Measurements from ENCODE around the gene NCAM1.

DNA sequence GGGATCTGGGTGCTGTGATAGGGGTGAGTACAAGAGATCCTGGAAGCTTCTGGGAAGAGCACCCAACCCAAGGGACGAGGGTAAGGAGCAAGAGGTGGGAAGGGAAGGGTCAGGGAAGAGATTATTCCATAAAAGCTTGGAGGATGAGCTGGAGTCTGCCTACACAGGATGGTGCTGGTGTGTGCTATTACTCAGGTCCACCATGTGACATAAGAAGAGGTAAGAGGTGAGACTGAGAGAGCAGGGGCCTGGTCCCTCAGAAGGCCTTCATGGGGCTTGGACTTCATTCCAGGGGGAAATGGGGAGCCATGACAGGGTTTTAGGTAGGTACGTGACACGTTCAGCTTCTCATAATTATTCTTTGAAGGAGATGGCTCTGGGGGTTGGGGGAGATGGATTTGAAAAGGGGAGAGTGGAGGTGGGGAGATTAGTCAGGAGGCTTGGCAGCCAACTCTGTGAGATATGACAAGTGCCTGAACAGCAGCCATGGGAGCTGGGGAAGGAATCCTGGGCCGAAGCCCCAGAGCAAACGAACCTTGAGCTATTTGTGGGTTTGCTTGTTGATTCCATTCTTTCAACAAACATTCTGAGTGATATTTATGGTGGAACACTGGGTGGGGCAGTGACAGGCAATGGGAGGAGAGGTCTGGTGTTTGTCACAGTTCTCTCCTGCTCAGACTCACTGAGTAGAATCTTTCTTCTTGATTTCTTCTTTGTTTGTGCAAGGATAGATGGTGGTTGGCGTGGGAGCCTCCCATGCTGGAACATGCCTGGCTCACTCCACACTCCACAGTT is 11.2 kb upstream of the NCAM1 start:
- TF ChIP-seq, protein P1, sequence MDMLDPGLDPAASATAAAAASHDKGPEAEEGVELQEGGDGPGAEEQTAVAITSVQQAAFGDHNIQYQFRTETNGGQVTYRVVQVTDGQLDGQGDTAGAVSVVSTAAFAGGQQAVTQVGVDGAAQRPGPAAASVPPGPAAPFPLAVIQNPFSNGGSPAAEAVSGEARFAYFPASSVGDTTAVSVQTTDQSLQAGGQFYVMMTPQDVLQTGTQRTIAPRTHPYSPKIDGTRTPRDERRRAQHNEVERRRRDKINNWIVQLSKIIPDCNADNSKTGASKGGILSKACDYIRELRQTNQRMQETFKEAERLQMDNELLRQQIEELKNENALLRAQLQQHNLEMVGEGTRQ (IDR thresholded peaks at IDR 0.05), result no peak
- no peak for TF ChIP-seq CHD2 (IDR thresholded peaks at IDR 0.05; ENCODE audit: low read length, partially characterized antibody)
- TF ChIP-seq HDAC2 (IDR thresholded peaks at IDR 0.05), result no peak
- no peak for TF ChIP-seq EP300 (IDR thresholded peaks at IDR 0.05)
- no peak for TF ChIP-seq RCOR1 (IDR thresholded peaks at IDR 0.05; ENCODE audit: low read depth, low read length)
- TF ChIP-seq ESRRA (IDR thresholded peaks at IDR 0.05; ENCODE audit: borderline replicate concordance, low read length), result no peak
- no peak for TF ChIP-seq CTCF (IDR thresholded peaks at IDR 0.05)
- TF ChIP-seq RARB (CRISPR knock-in tag; IDR thresholded peaks at IDR 0.05), result no peak
- no peak for TF ChIP-seq POLR2A (IDR thresholded peaks at IDR 0.05; ENCODE audit: low read length)
- TF ChIP-seq RAD21 (conservative IDR thresholded peaks at IDR 0.05 in 1 of 2, IDR thresholded peaks at IDR 0.05 in 1 of 2), result no peak
- no peak for TF ChIP-seq JUNB (IDR thresholded peaks at IDR 0.05)

All from A549 (cell line).